ENCODE results near the gene GPR171. TPM values are rescaled to one million over a fixed set of nuclear protein-coding genes. Genes with fewer than 3 reads are reported as not detected.

The GPR171 gene
- total and polyA plus RNA-seq, 2 donors (not counting 1 experiment from before 2014, with no cell fraction given): 0.75 to 1.1 TPM

DNA sequence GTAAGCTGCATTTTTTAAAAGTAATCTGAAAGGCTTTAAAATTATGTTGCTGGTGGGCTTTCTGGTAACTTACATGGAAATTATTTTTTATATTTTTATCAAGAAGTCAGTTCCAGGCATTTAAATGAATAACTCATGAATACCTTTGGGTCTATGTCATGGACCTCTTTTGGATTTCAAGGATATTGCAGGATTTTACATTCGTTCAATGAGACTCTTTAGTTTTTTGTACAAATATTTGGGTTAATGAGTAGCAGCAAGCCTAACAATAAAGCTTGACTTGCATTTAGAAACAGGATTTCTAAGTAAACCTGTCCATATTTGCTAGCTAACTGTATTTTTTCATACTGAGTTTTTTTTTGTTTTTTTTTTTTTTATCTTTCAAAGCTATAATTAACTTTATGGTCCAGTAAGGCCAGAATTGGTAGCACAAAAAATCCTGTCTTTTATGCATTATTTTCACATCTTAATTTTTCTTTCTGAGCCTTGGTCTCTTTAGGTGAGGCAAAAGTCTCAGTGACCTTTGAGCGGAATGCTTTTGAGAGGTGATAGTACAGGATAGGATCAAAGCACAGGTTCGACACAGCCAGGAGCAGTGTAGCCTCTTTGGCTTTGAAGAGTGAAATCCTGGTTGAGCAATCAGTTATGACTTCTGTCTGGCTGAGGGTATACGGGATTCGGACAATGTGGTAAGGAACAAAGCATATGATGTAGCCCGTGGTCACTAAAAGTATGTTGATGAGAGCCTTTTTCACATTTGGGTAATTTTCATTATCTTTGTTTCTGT lies 4.8 kb downstream of the GPR171 start:
- Histone ChIP-seq H3K9me3 (ENCODE audit: control extremely low read depth in 1 of 3, control insufficient read depth in 2 of 3, insufficient read depth in 1 of 3, low read length in 2 of 3) (no peaks in the 10 kb centered on the region), H3K9ac (ENCODE audit: low read length) (no peak overlapping the region), H3K27ac (ENCODE audit: low read length in 2 of 2) (no peak overlapping the region), H4K20me1 (ENCODE audit: control insufficient read depth, insufficient read depth, low read length, poor library complexity, severe bottlenecking) (no peaks in the 10 kb centered on the region), H3K4me3 (ENCODE audit: control extremely low read depth in 1 of 5, extremely low read depth in 1 of 5, insufficient read depth in 1 of 5, low read depth in 2 of 5, low read length in 4 of 5) (no peak overlapping the region), H2AFZ (ENCODE audit: insufficient read depth, low read depth, low read length, poor library complexity, severe bottlenecking) (no peak overlapping the region), H3K36me3 (replicated peaks in 1 of 2; ENCODE audit: control extremely low read depth in 1 of 2, control insufficient read depth in 1 of 2, extremely low read depth in 1 of 2, insufficient read depth in 2 of 2, low read length in 1 of 2) (no peaks in the 10 kb centered on the region), H3K27me3 (replicated peaks in 1 of 4; ENCODE audit: control extremely low read depth in 1 of 4, control insufficient read depth in 3 of 4, insufficient read depth in 4 of 4, low read length in 3 of 4) (no peaks in the 10 kb centered on the region), H3K4me2 (replicated peaks; ENCODE audit: low read depth, low read length, poor library complexity, severe bottlenecking) (no peak overlapping the region), H3K4me1 (ENCODE audit: control insufficient read depth in 2 of 2, insufficient read depth in 2 of 2, low read length in 2 of 2) (no peaks in the 10 kb centered on the region), H3K79me2 (ENCODE audit: control insufficient read depth, insufficient read depth, low read length) (no peaks in the 10 kb centered on the region)
- no peak for TF ChIP-seq EZH2 (IDR thresholded peaks at IDR 0.05; ENCODE audit: borderline replicate concordance, insufficient read depth, low read depth, low read length, poor library complexity, severe bottlenecking)
- TF ChIP-seq, protein P1, sequence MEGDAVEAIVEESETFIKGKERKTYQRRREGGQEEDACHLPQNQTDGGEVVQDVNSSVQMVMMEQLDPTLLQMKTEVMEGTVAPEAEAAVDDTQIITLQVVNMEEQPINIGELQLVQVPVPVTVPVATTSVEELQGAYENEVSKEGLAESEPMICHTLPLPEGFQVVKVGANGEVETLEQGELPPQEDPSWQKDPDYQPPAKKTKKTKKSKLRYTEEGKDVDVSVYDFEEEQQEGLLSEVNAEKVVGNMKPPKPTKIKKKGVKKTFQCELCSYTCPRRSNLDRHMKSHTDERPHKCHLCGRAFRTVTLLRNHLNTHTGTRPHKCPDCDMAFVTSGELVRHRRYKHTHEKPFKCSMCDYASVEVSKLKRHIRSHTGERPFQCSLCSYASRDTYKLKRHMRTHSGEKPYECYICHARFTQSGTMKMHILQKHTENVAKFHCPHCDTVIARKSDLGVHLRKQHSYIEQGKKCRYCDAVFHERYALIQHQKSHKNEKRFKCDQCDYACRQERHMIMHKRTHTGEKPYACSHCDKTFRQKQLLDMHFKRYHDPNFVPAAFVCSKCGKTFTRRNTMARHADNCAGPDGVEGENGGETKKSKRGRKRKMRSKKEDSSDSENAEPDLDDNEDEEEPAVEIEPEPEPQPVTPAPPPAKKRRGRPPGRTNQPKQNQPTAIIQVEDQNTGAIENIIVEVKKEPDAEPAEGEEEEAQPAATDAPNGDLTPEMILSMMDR (IDR thresholded peaks at IDR 0.05): no peak
- Mint-ChIP-seq H3K27me3 (no peaks in the 10 kb centered on the region), H3K27ac (no peak overlapping the region), H3K4me1 (no peaks in the 10 kb centered on the region), H3K4me3 (no peak overlapping the region), H3K9me3 (ENCODE audit: insufficient read depth) (no peaks in the 10 kb centered on the region)
- WGBS (ENCODE audit: insufficient coverage): 98% methylated on average over 4 of the region's 6 CpGs
- intact Hi-C loops (cut with micrococcal nuclease): no loop called here
- DNase-seq (no peak), ATAC-seq (ENCODE audit: low read depth) (no peak)
- ChIA-PET POLR2A (no interaction called here), CTCF (no interaction called here)

DNA sequence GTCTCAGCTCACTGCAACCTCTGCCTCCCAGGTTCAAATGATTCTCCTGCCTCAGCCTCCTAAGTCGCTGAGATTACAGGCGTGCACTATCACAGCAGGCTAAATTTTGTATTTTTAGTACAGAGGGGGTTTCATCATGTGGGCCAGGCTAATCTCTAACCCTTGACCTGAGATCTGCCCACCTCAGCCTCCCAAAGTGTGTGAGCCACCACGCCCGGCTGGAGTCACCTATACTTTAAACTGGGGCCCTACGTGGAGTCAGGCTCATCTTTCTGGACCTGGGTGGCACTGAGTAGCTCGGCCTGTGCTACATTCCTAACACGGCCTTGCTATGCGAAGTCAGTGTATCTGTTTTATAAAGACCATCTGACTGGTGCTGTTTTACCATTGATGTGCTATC lies 5.8 kb downstream of the GPR171 start:
- ChIA-PET CTCF (no interaction called here), POLR2A (no interaction called here)
- Histone ChIP-seq H3K36me3 (replicated peaks in 1 of 2; ENCODE audit: control extremely low read depth in 1 of 2, control insufficient read depth in 1 of 2, extremely low read depth in 1 of 2, insufficient read depth in 2 of 2, low read length in 1 of 2) (no peaks in the 10 kb centered on the region), H3K4me3 (ENCODE audit: control extremely low read depth in 1 of 5, extremely low read depth in 1 of 5, insufficient read depth in 1 of 5, low read depth in 2 of 5, low read length in 4 of 5) (no peak overlapping the region), H4K20me1 (ENCODE audit: control insufficient read depth, insufficient read depth, low read length, poor library complexity, severe bottlenecking) (no peaks in the 10 kb centered on the region), H3K9ac (ENCODE audit: low read length) (no peak overlapping the region), H3K4me2 (replicated peaks; ENCODE audit: low read depth, low read length, poor library complexity, severe bottlenecking) (no peak overlapping the region), H2AFZ (ENCODE audit: insufficient read depth, low read depth, low read length, poor library complexity, severe bottlenecking) (no peak overlapping the region), H3K9me3 (ENCODE audit: control extremely low read depth in 1 of 3, control insufficient read depth in 2 of 3, insufficient read depth in 1 of 3, low read length in 2 of 3) (no peaks in the 10 kb centered on the region), H3K27me3 (replicated peaks in 1 of 4; ENCODE audit: control extremely low read depth in 1 of 4, control insufficient read depth in 3 of 4, insufficient read depth in 4 of 4, low read length in 3 of 4) (no peaks in the 10 kb centered on the region), H3K27ac (ENCODE audit: low read length in 2 of 2) (no peak overlapping the region), H3K79me2 (ENCODE audit: control insufficient read depth, insufficient read depth, low read length) (no peaks in the 10 kb centered on the region), H3K4me1 (ENCODE audit: control insufficient read depth in 2 of 2, insufficient read depth in 2 of 2, low read length in 2 of 2) (no peaks in the 10 kb centered on the region)
- no peak overlapping the region for H3K4me3 Mint-ChIP-seq
- no peak for ATAC-seq (ENCODE audit: low read depth)
- H3K27ac Mint-ChIP-seq: no peak overlapping the region
- no peaks in the 10 kb centered on the region for H3K4me1 Mint-ChIP-seq
- intact Hi-C loops (cut with micrococcal nuclease): no loop called here
- no peaks in the 10 kb centered on the region for H3K27me3 Mint-ChIP-seq
- DNase-seq: no peak
- WGBS (ENCODE audit: insufficient coverage): 91% methylated on average over 6 of the region's 8 CpGs
- no peaks in the 10 kb centered on the region for H3K9me3 Mint-ChIP-seq (ENCODE audit: insufficient read depth)
- TF ChIP-seq EZH2 (IDR thresholded peaks at IDR 0.05; ENCODE audit: borderline replicate concordance, insufficient read depth, low read depth, low read length, poor library complexity, severe bottlenecking): no peak
- TF ChIP-seq, protein P1 (IDR thresholded peaks at IDR 0.05): no peak
